ENCODE results near the gene SLC35B4.

SLC35B4 gene, protein sequence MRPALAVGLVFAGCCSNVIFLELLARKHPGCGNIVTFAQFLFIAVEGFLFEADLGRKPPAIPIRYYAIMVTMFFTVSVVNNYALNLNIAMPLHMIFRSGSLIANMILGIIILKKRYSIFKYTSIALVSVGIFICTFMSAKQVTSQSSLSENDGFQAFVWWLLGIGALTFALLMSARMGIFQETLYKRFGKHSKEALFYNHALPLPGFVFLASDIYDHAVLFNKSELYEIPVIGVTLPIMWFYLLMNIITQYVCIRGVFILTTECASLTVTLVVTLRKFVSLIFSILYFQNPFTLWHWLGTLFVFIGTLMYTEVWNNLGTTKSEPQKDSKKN

DNA sequence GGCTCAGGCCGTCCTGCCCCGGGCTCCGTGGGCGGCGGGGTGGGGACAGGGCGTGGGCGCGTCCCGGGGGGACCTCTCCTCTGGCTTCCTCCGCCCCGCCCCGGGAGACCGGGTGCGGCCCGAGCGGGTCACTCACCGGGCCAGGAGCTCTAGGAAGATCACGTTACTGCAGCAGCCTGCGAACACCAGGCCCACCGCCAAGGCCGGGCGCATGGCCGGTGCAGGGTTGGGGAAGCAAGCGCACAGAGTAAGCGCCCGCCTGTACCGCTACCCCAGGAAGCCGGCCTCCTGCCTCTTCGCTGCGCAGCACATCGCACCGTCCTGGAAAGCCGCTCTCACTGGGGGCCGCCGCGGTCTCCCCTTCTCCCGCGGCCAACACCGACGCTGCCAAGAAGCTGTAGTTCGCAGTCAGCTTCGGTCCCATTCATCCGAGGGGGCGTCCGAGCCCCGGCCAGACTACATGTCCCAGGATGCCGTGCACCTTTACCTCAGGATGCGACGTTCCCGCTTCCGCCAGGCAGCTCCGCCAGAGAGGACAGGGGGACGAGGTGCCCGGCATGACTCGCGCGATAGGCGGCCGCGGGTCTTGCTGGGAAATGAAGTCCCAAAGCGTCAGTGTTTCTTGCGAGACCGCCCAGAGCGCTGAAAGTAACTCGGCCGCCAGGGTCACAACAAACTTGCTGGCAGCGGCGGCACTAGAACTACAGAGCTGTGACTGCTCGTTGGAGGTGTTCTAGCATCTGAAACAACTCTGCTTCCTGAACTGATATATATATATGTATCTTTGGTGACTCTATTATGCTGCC lies at the start of gene SLC35B4:
Gene SLC35B4, minus strand, starts transcription at position 392 of the 806 bp plus-strand sequence. Its CDS starts 179 bp downstream, at position 213.
- DNase-seq (ENCODE audit: low spot score), result peak; percentile 90

DNA sequence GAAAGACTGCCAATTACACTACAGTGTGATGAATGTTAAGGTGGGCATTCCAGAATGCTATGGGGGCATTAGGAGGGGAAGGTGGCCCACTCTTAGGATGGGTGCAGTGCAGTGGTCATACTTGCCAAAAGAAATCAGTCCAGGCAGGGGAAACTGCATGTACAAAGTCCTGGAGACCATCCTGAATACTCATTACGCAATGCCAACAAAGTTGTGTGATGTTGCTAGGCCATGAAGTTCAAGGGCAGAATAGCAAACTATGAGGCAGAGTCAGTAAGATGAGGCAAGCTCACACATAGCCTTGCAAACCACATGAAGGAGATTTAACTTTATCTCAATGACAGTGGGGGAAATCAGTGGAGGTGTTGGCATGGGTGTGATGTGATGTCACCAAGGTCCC lies 49.8 kb upstream of the SLC35B4 start:
- DNase-seq (ENCODE audit: low spot score), result no peak

DNA sequence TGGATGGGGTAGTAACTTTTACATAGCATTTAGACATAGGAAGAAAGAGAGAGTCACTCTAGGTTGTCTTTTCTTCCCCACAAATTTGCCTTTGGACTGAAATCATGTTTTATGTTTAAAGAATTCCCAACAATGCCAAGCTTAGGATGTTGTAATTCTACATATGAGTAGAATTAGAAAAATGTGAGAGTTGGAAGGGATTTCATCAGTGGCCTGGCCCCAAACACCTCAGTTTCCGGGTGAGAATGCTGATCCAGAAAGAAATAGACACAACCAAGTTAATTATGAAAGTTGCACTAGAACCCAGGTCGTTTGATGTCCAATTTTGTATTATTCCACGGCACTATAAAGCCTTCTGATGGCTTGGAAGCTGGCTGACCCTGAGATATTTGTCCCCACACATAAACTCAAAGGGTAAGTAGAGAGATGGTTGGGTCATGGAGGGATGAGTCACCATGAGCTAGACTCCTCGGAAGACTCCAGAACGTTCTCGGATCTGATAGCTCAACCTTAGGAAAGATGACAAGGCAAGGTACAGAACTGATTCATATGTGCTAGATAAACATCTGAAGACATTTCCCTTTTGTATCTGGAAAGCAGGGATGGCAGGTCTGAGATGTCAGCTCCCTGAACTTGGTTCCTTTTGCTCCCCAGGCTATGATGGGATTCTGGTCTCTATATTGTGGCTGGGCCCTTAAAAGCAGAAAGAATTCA lies 48.8 kb upstream of the SLC35B4 start:
- no peak for DNase-seq (ENCODE audit: low spot score)

DNA sequence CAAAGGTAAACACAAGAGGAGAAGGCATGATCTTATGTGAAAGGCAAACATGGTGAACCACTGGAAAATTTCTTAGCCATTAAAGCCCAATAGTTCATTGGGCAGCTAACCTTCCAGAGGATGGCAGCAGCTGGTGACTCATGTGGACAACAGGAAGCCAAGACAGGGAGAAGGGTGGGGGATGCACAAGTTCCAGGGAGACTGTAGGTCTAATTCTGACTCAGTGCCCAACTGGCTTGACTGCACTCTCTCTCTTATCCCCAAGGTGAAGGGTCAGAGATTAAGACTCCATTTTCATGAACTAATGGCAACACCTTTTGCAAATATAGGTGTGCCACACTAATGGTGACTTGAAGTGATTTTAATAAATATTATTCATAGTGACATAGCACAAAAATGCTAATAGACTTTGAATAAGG lies 47.9 kb upstream of the SLC35B4 start:
- DNase-seq (ENCODE audit: low spot score), result no peak

DNA sequence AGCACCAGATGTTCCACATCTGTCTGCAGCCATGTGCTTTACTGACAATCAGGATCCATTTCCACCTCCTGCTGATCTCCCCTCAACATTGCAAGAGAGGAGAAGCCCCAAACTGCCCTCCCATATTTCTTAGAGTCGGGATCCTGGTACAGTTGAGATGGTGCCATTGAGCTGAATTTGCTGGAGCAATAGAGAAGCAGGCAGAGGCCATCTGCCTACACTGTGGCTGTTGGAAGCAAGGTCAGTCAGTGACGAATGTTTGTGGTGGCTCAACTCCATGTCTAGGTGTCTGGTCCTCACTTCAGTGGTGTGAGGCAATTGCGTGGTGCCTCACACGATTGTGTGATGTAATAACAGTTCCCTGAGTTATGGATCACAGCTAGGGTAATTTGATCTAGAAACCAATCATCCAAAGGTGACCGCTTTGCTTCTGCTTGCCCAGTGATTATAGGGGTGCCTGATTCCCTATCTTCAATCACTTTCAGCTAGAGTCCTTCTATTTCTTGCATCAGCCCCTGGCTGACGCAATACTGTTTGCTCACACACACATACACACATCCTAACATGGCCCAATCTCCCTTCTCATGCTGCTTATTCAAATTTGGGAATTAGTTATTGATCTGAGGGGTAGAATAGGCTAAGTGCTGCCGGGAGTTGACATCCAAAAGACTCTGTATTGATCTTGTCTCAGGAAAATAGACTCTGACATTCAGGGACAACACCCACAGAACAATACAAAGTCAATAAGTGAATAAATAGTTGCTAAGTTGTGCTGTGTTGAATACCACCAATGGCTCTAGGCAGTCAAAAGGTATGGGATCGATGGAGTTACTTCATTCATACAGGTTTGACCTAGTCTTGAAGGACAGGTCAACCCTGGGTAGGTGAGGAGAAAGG lies 46.1 kb upstream of the SLC35B4 start:
- DNase-seq (ENCODE audit: low spot score), result no peak

DNA sequence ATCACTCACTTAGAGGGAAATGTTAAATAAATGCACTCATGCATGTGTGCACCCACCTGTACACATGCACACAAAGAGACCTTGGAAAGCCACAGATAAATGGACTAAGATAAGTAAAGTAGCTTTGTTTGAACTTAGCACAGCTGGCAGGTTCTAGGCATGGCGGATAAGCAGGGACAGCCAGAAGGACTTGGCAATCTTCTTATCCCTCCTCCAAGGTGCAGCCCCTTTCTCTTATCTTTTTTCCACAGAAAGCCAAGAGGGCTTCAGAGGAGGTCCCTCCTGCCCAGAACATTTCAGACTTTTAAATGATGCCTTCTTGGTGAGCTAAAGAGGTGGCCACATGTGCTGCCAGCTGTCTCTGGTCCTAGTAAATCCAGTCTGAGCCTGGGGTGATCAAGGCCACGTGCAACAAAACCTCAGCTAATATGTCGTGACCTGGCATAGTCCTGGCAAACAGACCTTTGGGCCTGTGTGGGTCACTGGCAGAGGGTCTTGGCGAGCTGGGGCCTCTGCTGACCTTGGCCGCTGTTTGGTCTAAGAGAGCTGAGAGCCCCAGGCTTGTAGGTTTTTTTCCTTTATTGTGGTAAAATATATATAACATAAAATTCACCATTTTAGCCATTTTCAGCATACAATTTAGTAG lies 43.2 kb upstream of the SLC35B4 start:
- peak; percentile 65 for DNase-seq (ENCODE audit: low spot score)

DNA sequence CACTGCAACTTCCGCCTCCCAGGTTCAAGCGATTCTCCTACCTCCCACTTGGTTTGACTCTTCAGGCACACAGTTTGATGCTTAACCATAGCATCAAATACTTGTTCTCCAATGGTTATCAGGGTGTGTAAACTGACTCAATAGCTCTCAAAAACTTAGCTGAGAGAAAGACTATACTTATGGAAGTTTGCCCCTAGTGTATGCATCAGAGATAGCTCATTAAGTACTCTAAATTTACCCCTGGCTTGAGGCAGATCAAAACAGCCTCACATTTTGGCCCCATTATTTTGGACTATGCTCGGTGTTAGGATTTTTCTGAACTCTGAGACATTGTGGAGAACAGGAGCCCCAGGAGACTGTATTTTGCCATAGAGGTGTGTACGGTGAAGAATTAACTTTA lies 40.8 kb upstream of the SLC35B4 start:
- no peak for DNase-seq (ENCODE audit: low spot score)

DNA sequence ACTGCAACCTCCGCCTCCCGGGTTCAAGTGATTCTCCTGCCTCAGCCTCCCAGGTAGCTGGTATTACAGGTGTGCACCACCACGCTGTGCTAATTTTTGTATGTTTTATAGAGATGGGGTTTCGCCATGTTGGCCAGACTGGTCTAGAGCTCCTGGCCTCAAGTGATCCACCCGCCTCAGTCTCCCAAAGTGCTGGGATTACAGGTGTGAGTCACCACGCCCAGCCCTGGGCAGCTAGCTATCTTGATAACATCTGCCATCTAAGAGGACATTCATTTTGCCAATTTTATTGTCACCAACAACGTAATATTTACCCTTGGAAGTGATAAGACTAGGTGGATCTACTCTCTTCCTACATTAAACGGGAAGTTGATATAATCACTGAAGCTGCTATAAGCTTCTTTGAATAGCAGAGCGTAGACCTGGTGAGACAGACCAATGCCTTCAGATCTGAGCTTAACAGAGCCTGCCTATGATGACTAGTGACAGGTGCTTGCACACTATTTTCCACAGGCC lies 39.7 kb upstream of the SLC35B4 start:
- no peak for DNase-seq (ENCODE audit: low spot score)

DNA sequence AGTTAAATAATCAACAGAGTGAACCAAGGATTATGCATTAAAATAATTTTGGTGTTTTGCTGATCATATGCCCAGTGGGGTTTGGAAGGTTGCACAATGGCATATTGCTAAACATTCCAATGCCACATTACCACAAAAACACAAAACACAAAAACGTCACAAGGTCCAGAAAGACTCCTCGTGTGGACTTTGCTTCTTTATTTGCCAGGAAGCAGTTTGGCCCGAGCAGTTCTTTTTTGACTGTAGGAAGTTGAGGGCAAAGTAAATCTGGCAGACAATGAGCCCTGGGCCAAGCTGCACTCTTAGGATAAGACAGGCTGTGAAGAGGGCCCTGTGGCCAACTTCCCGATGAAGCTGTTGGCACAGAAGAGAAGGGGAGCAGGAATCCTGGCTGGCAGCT lies 39.2 kb upstream of the SLC35B4 start:
- no peak for DNase-seq (ENCODE audit: low spot score)

DNA sequence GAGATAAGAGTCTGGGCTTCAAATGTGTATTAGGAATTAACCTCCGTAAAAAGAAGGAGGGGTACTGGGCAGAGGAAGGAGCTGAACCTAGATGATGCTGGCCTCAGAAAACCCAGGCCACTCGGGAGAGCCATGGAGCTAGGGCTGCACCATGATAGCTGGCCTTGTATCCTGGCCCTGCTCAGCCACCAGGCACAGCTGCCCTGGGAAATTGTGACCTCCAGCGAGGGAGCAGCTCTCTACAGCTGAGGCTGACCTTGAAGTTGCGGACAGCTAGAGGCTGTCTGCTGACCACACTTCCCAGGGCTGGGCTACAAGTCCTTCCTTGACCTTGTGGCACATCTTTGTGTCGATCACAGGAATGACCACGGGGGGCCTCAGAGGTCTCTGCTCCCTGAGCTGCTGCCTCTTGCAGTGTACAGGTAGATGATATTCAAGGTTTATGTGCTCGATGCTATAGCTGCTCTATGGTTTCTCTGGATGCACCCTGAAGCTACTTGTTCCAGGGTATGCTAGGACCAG lies 38.3 kb upstream of the SLC35B4 start:
- DNase-seq (ENCODE audit: low spot score), result no peak

DNA sequence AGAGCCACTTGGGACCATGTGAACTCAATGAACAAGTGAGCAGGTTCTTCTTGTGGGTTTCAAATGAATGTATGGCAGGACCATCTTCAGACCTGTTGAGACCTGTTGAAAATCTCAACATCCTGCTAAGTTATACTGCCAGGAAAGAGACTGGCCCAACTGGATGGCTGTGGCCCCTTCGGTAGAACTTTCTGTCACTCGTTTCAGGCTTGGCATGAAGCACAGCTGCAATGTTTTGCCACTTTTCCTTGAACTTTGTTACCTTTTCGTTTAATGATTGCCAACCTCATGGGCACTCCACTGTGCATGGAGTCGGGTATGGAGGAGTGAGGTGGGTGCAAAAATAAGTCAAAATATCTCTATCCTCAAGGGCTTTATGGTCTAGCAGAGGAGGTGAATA lies 36.7 kb upstream of the SLC35B4 start:
- no peak for DNase-seq (ENCODE audit: low spot score)

DNA sequence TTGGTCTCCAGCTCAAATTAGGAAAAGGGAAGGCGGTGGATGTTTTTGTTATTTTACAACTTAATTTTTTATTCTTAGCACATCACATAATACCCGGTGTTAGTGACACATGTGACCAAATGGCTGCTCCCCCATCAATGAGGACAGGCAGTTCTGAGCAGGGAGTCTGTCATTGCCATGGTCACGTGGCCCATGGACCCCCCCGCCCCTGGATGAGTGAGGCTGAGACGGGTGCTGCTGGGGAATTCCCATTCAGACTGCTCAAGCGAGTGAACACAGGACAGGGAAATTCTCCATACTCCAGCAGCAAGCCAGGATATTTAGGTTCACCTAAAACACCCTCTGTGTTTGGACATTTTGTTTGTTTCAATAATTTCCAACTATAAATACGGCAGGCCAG lies 34.7 kb upstream of the SLC35B4 start:
- DNase-seq (ENCODE audit: low spot score), result no peak

DNA sequence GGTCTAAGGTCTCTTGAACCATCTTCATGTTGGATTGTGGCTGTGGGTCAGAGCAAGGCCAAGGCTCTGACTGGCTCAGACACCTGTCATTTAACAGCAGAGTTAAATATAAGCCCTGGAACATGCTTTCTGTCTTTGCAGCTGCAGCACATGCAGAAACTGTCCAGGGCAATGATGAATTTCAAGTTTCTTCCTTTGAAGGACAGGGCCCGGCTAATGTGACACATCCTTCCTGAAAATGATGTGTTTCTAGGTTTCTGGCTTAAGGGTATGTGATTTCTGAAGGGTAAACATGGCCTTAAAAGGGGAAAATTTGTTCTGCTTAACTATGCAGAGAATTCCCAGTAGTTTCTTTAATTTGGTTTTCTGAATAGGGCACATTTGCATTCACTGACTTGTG lies 34.0 kb upstream of the SLC35B4 start:
- DNase-seq (ENCODE audit: low spot score), result no peak

DNA sequence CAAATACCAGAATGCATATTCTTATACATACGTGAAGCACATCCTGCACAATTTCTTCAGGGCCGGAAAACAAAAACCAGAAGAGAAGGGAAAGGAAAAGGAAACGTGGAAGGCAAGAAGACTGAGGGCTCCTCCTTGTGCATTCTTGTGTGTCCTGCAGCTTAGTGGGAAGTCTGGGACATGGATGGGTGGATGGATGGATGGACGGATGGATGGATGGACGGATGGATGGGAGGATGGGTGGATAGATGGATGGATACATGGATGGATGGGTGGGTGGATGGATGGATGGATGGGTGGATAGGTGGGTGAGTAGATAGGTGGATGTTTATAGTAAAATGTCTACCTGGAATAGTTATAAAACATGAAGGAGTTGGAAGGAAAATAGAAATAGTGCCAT lies 30.8 kb upstream of the SLC35B4 start:
- DNase-seq (ENCODE audit: low spot score), result no peak

DNA sequence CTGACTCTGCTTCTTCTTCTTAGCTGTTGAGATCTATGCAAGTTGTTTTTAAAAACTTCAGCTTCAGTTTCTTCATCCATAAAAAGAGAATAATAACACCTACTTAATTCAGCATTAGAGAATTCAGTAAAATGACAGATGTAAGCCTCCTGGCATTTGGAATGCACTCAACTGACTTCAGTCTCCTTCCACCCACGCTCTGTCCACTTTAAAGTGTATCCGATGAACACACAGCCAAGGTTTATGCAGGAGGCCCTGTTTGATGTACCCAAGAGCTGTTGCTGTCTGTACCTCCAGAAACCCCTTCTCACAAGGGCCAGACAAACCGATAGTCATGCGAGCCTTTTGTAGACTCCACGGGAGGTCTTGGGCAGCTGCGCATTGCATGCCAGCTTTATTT lies 27.1 kb upstream of the SLC35B4 start:
- DNase-seq (ENCODE audit: low spot score), result no peak

DNA sequence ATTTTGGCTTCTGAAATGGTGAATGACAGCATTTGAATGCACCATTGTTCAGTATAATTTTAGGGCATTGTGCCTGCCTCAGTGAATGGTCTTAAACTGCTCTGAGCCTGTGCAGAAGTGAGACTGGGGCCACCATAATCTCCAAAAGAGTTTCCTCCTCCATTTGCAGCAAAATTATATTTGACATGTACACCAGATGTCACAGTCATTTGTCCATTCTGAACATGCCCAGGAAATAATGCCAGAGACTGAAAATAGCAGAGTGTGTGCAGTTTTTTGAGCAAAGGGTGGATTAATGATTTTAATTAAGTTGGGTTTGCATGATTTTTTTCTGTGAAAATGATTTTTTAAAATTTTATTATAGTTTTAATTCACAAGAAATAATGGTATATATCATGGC lies 26.4 kb upstream of the SLC35B4 start:
- no peak for DNase-seq (ENCODE audit: low spot score)

DNA sequence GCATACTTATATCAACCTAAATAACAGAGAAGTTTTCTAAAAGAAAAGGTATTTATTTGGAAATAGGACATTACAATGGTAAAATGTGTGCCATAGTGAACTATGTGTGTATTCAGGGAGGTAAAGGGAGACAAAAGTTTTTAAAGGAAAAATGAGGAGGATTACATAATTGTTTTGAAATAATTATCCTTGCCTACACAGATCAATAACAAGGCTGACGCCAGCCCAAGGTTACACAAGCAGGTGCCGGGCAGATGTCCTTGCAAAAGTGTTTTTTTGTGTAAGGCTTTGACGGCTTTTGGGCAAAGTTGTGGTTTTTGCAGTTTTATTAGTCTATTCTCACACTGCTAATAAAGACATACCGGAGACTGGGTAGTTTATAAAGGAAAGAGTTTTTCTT lies 22.7 kb upstream of the SLC35B4 start:
- no peak for DNase-seq (ENCODE audit: low spot score)

DNA sequence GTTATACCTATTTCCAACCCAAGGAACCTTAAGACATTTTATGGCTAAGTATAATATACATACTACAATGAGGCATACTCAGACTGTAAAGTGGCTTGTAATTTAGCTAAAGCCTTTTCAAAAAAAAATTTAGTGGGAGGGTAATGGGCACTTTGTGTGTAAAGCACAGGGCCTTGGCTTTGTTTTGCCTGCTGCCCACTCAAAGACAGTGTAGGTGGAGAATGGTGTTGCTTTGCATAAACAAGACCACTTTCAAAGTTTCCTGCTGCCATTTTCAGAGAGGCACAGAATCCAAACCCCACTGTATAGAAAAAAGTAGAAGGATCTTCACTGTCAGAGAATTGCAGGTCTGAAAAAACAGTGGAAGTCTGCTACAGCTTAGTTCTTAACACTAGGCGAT lies 21.2 kb upstream of the SLC35B4 start:
- no peak for DNase-seq (ENCODE audit: low spot score)

DNA sequence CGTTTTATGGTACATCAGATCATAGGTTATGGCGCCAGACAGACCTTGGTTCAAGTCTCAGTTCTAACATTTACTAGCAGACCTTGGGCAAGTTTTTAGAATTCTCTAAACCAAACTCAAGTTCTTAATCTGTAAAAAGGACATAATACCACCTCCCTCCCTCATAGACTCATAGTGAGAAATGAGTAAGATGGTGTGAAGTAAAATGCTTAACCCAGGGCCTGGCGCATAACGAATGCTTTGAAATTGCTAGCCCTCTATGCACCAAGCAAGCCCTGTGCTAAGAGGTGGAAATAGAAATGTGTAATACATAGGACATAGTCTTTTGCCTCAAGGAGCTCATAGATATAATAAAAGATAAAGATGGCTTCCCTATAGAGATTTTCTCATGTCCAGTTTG lies 17.7 kb upstream of the SLC35B4 start:
- no peak for DNase-seq (ENCODE audit: low spot score)

DNA sequence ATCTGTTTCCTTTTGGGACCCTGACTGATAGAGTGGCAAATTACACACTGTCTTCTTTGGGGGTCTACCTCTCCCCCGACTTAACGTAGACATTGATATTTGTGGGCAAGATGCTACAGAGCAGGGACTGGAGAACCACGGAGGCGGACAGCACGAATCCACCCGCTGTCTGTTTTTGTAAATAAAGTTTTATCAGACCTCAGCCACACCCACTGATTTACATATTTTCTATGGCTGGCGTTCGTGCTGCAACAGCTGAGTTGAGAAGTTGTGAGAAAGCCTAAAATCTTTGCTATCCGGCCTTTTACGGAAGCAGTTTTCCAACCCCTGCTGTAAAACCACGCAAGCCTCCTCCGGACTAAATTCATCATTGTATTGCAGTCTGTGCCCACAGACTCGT lies 17.2 kb upstream of the SLC35B4 start:
- no peak for DNase-seq (ENCODE audit: low spot score)

DNA sequence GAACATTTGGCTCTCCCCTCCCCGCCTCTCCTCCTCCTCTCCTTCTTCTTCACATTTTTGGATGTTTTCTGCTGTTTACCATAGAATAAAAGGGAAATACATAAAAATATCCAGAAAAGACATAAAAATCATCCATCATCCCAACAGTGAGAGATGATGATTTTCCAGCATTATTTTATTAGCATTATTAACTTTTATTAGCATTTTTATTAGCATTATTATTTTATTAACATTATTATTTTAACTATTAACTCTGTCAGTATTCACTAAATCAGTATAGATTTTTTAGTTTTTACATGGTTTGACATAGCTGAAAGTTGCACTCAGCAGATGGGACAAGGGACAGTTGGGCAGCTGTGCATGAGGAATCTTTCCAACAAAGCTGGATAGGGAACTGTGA lies 16.2 kb upstream of the SLC35B4 start:
- no peak for DNase-seq (ENCODE audit: low spot score)
